ENCODE measurements around the gene CMYA5. TPM values are rescaled to one million over a fixed set of nuclear protein-coding genes. Genes with fewer than 3 reads are reported as not detected.

Gene CMYA5
- total RNA-seq, 2 donors from 2014 or later: 1.6 to 3.3 TPM

- Histone ChIP-seq H3K27ac (no peak overlapping the region), H3K27me3 (no peaks in the 10 kb centered on the region), H3K36me3 (replicated peaks in 1 of 2; ENCODE audit: insufficient read depth in 1 of 2, low read depth in 2 of 2) (no peaks in the 10 kb centered on the region), H3K4me1 (peaks cover 7% of the 10 kb centered on the region), H3K9me3 (no peaks in the 10 kb centered on the region), H3K4me3 (no peak overlapping the region)
- 76 to 78% methylated on average over 8 of the region's 8 CpGs for WGBS, 2 donors
- DNase-seq (no peak), ATAC-seq (no peak)
- TF ChIP-seq POLR2A (IDR thresholded peaks at IDR 0.05) (no peak), CTCF (IDR thresholded peaks at IDR 0.05) (no peak)
- intact Hi-C loops (cut with DNase I): no loop called here
Measured at GRCh38 chr5:79750611-79751510, 61.2 kb downstream of the CMYA5 start.

DNA sequence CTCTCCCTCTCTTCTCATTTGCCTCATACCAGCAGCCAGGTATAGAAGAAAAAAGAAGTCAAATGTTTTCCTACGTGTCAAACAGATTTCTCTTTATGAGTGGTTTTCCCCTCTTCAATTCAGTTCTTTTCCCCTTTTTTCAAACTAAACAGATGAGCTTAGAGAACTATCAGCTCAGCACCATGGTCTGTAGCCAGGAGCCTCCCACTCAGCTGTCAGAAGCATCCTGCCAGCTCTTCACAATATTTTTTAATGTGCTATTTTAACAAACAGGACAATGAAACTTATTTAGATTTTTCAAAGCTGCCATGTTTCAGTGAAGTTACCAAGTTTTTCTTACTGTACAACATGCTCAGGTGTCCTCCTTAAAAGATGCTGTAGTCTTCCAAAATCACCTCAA is 63.5 kb downstream of the CMYA5 start:
- DNase-seq: no peak
- no peak for ATAC-seq
- TF ChIP-seq CTCF (IDR thresholded peaks at IDR 0.05) (no peak), POLR2A (IDR thresholded peaks at IDR 0.05) (no peak)
- intact Hi-C loops (cut with DNase I): no loop called here
- 82% methylated on average over 1 of the region's 1 CpG for WGBS, 2 donors
- Histone ChIP-seq H3K4me3 (no peak overlapping the region), H3K9me3 (no peaks in the 10 kb centered on the region), H3K27me3 (no peaks in the 10 kb centered on the region), H3K36me3 (replicated peaks in 1 of 2; ENCODE audit: insufficient read depth in 1 of 2, low read depth in 2 of 2) (no peaks in the 10 kb centered on the region), H3K4me1 (peaks cover 7% of the 10 kb centered on the region), H3K27ac (no peak overlapping the region)

- no peaks in the 10 kb centered on the region for H3K9me3 ChIP-seq
- H3K4me3 ChIP-seq: no peak overlapping the region
- ATAC-seq (no peak), DNase-seq (no peak)
- no peak overlapping the region for H3K27ac ChIP-seq
- WGBS, 2 donors: 67 to 76% methylated on average over 8 of the region's 8 CpGs
- intact Hi-C loops (cut with DNase I): no loop called here
- TF ChIP-seq CTCF (IDR thresholded peaks at IDR 0.05) (no peak), POLR2A (IDR thresholded peaks at IDR 0.05) (no peak)
- H3K27me3 ChIP-seq: no peaks in the 10 kb centered on the region
- peaks cover 7% of the 10 kb centered on the region for H3K4me1 ChIP-seq
- no peaks in the 10 kb centered on the region for H3K36me3 ChIP-seq (replicated peaks in 1 of 2; ENCODE audit: insufficient read depth in 1 of 2, low read depth in 2 of 2)
Measured at GRCh38 chr5:79753877-79754645, 64.4 kb downstream of the CMYA5 start.

DNA sequence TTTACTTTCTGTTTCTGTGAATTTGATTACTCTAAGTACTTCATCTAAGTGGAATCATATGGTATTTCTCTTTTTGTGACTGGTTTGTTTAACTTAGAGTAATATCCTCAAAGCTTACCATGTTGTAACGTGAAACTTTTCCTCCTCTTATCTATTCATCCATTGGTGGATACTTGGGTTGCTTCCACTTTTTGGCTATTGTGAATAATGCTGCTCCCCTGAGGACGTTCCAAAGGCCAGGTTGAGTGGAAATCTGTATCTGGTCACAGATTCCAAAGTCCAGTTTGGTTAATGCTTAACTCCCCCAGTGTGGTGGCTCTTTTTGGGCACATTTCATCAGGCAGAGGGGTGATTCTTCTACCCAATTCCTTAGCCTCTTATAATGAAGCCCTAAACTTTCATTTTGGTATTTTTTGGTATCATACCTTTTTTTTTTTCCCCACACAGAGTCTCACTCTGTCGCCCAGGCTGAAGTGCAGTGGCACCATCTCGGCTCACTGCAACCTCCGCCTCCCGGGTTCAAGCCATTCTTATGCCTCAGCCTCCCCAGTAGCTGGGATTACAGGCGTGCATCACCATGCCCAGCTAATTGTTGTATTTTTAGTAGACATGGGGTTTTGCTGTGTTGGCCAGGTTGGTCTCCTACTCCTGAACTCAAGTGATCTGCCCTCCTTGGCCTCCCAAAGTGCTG is 65.4 kb downstream of the CMYA5 start:
- no peak for ATAC-seq
- Histone ChIP-seq H3K36me3 (replicated peaks in 1 of 2; ENCODE audit: insufficient read depth in 1 of 2, low read depth in 2 of 2) (no peaks in the 10 kb centered on the region), H3K9me3 (no peaks in the 10 kb centered on the region), H3K27me3 (no peaks in the 10 kb centered on the region), H3K27ac (no peak overlapping the region), H3K4me1 (peaks cover 7% of the 10 kb centered on the region), H3K4me3 (no peak overlapping the region)
- intact Hi-C loops (cut with DNase I): no loop called here
- 71 to 77% methylated on average over 7 of the region's 7 CpGs for WGBS, 2 donors
- DNase-seq: no peak
- TF ChIP-seq POLR2A (IDR thresholded peaks at IDR 0.05) (no peak), CTCF (IDR thresholded peaks at IDR 0.05) (no peak)
